Fibroblast of lung (primary cell): Measurements from ENCODE around the gene C1orf52. TPM values are rescaled to one million over a fixed set of nuclear protein-coding genes. Genes with fewer than 3 reads are reported as not detected.

Source experiments
- DNase-seq, 2 donors: peaks; one replicate each; pipeline versions ENCODE4 v3.0.0 to v3.0.0-alpha.2; 2010; ENCODE audit warnings: low read depth in 2 of 2
- H2AFZ ChIP-seq: 2 replicates; pipeline ENCODE4 v1.5.1; 2012; ENCODE audit warnings: low read length, control low read depth, inconsistent platforms
- H3K27ac ChIP-seq: 2 replicates; pipeline ENCODE4 v1.5.1; 2011; ENCODE audit warnings: low read length, control low read depth; ENCODE audit not compliant: insufficient read depth
- H3K27me3 ChIP-seq: 2 replicates; pipeline ENCODE4 v1.5.1; 2011; ENCODE audit warnings: mild to moderate bottlenecking, low read length; ENCODE audit not compliant: control insufficient read depth, insufficient read depth
- H3K36me3 ChIP-seq: 2 replicates; pipeline ENCODE4 v1.5.1; 2011; ENCODE audit warnings: low read length; ENCODE audit not compliant: control insufficient read depth, insufficient read depth
- H3K4me1 ChIP-seq: 2 replicates; pipeline ENCODE4 v1.5.1; 2011; ENCODE audit warnings: low read length; ENCODE audit not compliant: control insufficient read depth, insufficient read depth; ENCODE audit errors: extremely low read depth
- H3K4me2 ChIP-seq: 2 replicates; pipeline ENCODE4 v1.5.1; 2011; ENCODE audit warnings: low read length, control low read depth; ENCODE audit not compliant: insufficient read depth; ENCODE audit errors: extremely low read depth
- H3K4me3 ChIP-seq, 4 experiments: fragments of 200-600 bp in 1 of 4; sonication (generic) in 1 of 4; replicated peaks in 1 of 4; 2 replicates each; pipeline ENCODE4 v1.5.1; 2011 to 2016; ENCODE audit warnings: low read length in 4 of 4, low read depth in 3 of 4, mild to moderate bottlenecking in 3 of 4, control low read depth in 2 of 4, inconsistent platforms in 1 of 4, mixed read lengths in 1 of 4; ENCODE audit not compliant: insufficient read depth in 1 of 4; ENCODE audit errors: control extremely low read depth in 1 of 4
- H3K79me2 ChIP-seq: 2 replicates; pipeline ENCODE4 v1.5.1; 2012; ENCODE audit warnings: mild to moderate bottlenecking, low read length, inconsistent platforms; ENCODE audit not compliant: control insufficient read depth, insufficient read depth
- H3K9ac ChIP-seq: 2 replicates; pipeline ENCODE4 v1.5.1; 2011; ENCODE audit warnings: mild to moderate bottlenecking, low read length, control low read depth; ENCODE audit not compliant: insufficient read depth
- H3K9me3 ChIP-seq: 2 replicates; pipeline ENCODE4 v1.5.1; 2012; ENCODE audit warnings: low read depth, low read length; ENCODE audit not compliant: control insufficient read depth, insufficient read depth
- H4K20me1 ChIP-seq: 2 replicates; pipeline ENCODE4 v1.5.1; 2011; ENCODE audit warnings: low read length; ENCODE audit not compliant: control insufficient read depth, insufficient read depth; ENCODE audit errors: extremely low read depth
- EZH2 ChIP-seq: IDR thresholded peaks from 2 replicates; pipeline ENCODE4 v1.5.1; 2012; ENCODE audit warnings: low read length, control low read depth, mild to moderate bottlenecking; ENCODE audit errors: missing control alignments
- polyA plus RNA-seq, 2 donors: library from polyadenylated mRNA; depleted of rRNA in 1 of 2; stranded (reverse) in 1 of 2; unstranded in 1 of 2; fragments of >200 nt; gene quantifications; 2 replicates each; pipeline ENCODE4 v1.2.1, GENCODE V29; 2011 to 2012; ENCODE audit warnings: missing spikeins in 1 of 2
- total RNA-seq: library from RNA; depleted of rRNA; stranded (reverse); fragments of >200 nt; gene quantifications from 2 replicates; pipeline ENCODE4 v1.2.1, GENCODE V29; 2014
- TF ChIP-seq, protein P1 (sequence below), 2 donors: IDR thresholded peaks in 1 of 2; conservative IDR thresholded peaks in 1 of 2; 1 replicate in 1 of 2; 2 replicates in 1 of 2; pipeline ENCODE4 v1.5.1; 2011 to 2012; ENCODE audit warnings: low read length in 2 of 2, control low read depth in 1 of 2, inconsistent platforms in 1 of 2, low read depth in 1 of 2, mild to moderate bottlenecking in 1 of 2

Gene C1orf52
- total and polyA plus RNA-seq, 2 donors (not counting 1 experiment from before 2014, with no cell fraction given): 11.4 to 24.7 TPM

DNA sequence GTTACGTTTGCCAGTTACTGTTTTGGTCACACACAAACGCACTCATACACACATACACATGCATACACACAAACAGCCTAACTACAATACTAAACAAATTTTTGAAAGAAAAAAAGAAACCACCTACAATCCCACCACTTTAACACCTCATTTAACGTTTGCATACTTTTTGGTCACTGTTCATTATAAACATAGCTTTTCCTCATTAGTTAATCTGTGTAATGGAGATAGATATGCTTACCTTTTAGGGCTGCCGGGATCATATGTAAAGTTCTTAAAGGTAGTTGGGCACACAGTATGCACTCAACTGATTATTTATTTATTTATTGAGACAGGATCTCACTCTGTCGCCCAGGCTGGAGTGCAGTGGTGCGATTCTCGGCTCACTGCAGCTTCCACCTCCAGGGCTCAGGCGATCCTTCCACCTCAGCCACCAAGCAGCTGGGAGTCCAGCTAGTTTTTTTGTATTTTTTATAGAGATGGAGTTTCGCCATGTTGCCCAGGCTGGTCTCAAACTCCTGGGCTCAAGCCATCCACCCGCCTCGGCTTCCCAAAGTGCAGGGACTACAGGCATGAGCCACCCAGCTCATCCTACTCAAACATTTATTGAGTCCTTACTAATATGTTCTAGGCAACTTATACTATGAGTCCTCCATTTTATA, 17.6 kb upstream of the C1orf52 start:
- Histone ChIP-seq H3K27me3 (no peaks in the 10 kb centered on the region), H3K36me3 (no peaks in the 10 kb centered on the region), H3K4me1 (peaks cover 5% of the 10 kb centered on the region), H3K27ac (peak overlapping the region; percentile 98), H4K20me1 (no peaks in the 10 kb centered on the region), H3K9ac (peak overlapping the region; percentile 95), H3K9me3 (no peaks in the 10 kb centered on the region), H3K4me3 (peak overlapping the region; percentile 0 to 98 (median 37)), H3K79me2 (peaks cover 41% of the 10 kb centered on the region), H3K4me2 (peak overlapping the region; percentile 26), H2AFZ (no peak overlapping the region)
- no peak for DNase-seq
- TF ChIP-seq, protein P1, sequence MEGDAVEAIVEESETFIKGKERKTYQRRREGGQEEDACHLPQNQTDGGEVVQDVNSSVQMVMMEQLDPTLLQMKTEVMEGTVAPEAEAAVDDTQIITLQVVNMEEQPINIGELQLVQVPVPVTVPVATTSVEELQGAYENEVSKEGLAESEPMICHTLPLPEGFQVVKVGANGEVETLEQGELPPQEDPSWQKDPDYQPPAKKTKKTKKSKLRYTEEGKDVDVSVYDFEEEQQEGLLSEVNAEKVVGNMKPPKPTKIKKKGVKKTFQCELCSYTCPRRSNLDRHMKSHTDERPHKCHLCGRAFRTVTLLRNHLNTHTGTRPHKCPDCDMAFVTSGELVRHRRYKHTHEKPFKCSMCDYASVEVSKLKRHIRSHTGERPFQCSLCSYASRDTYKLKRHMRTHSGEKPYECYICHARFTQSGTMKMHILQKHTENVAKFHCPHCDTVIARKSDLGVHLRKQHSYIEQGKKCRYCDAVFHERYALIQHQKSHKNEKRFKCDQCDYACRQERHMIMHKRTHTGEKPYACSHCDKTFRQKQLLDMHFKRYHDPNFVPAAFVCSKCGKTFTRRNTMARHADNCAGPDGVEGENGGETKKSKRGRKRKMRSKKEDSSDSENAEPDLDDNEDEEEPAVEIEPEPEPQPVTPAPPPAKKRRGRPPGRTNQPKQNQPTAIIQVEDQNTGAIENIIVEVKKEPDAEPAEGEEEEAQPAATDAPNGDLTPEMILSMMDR (conservative IDR thresholded peaks at IDR 0.05 in 1 of 2, IDR thresholded peaks at IDR 0.05 in 1 of 2; ENCODE audit: low read depth in 1 of 2, low read length in 2 of 2): no peak

DNA sequence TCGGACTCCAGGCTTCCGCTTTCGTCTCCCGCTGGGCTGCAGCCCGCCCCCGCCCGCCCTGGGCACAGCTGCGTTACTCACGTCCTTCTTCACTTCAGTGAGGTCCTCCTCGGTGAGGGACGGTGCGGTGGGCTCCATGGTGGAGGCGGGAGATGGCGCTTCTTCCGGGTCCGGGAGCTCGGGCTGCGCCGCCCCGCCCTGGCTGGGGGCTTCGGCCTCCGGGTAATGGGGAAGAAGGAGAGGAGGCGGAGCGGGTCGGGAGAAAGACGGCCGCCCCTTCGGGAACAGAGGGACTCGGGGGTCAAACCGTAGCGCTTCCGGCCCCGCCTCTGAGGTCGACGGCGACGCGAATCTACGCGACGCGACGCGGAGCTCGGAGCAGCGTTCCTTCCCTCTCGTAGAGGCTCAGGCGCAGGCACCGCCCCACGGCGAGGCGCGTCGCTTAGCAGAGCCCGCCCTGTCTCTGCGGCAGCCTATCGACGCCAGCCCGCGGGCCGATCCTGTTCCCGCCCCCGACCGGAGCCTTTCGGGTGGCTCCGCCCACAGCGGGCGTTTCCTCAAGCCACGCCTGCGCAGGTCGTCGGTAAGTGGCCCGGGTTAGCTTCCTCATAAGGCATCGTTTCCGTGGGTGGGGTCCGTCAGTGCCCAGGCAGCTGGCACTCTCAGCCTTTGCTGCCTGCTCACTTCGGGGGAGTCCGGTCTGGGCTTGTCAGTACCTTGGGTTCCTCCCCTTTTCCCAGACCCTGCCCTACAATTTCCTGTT, 16.9 kb upstream of the C1orf52 start, which contains the start of gene BCL10:
Gene BCL10 (minus strand): TSS at position 418 of the 763 bp plus-strand sequence. CDS start 280 bp downstream, at position 138.
- H3K4me3 ChIP-seq: peak within 1 kb of the TSS; percentile 88 to 100 (median 97)

DNA sequence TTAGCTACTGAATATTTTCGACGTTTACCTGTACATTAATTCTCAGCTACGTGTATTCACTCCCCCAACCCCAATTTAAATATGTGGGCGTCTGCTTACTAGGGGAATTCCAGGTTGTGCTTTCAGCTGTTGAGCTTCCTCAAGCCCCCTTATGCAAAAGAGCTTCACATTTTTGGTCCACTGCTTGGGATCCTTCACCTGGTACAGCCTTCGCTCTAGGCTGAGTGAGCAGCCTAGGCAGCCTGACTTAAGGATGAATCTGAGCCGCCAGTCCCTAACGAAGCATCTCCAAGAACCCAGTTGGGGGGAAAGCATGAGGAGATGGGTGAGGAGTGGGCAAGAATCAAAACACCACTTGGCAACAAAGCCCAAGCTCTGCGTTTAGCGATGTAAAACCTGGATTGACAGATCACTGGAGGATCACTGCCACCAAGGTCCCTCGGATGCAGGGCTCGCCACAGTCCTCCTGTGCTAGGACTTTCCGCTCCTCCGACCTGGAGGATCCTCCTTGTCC, 16.3 kb upstream of the C1orf52 start:
- peak in 1 of 2 donors; percentile 17 for DNase-seq
- peaks cover 5% of the 10 kb centered on the region for H3K4me1 ChIP-seq
- peak overlapping the region; percentile 45 for H2AFZ ChIP-seq
- TF ChIP-seq, protein P1 (conservative IDR thresholded peaks at IDR 0.05 in 1 of 2, IDR thresholded peaks at IDR 0.05 in 1 of 2; ENCODE audit: low read depth in 1 of 2, low read length in 2 of 2): no peak
- no peak for TF ChIP-seq EZH2
- no peaks in the 10 kb centered on the region for H3K36me3 ChIP-seq
- no peaks in the 10 kb centered on the region for H3K27me3 ChIP-seq
- H3K27ac ChIP-seq: peak overlapping the region; percentile 98
- H3K4me2 ChIP-seq: peak overlapping the region; percentile 89
- peak overlapping the region; percentile 88 to 100 (median 97) for H3K4me3 ChIP-seq
- H4K20me1 ChIP-seq: no peaks in the 10 kb centered on the region
- H3K79me2 ChIP-seq: peaks cover 54% of the 10 kb centered on the region
- no peaks in the 10 kb centered on the region for H3K9me3 ChIP-seq
- peak overlapping the region; percentile 95 for H3K9ac ChIP-seq

More for the DNA sequence above, 16.9 kb upstream of the C1orf52 start, which contains the start of gene BCL10:
- Histone ChIP-seq H3K27ac (peak within 1 kb of the TSS; percentile 98), H3K4me1 (peaks cover 5% of the 10 kb centered on the region), H3K27me3 (no peaks in the 10 kb centered on the region), H3K36me3 (no peaks in the 10 kb centered on the region), H2AFZ (peak within 1 kb of the TSS; percentile 45), H3K9me3 (no peaks in the 10 kb centered on the region), H3K9ac (peak within 1 kb of the TSS; percentile 95), H3K4me2 (peak within 1 kb of the TSS; percentile 89), H4K20me1 (no peaks in the 10 kb centered on the region), H3K79me2 (peaks cover 48% of the 10 kb centered on the region)
- no peak for TF ChIP-seq EZH2
- TF ChIP-seq, protein P1 (conservative IDR thresholded peaks at IDR 0.05 in 1 of 2, IDR thresholded peaks at IDR 0.05 in 1 of 2; ENCODE audit: low read depth in 1 of 2, low read length in 2 of 2): no peak
- DNase-seq: peak; percentile 98
